T-cell (primary cell): ENCODE measurements around the gene SLC1A7. TPM values are rescaled to one million over a fixed set of nuclear protein-coding genes. Genes with fewer than 3 reads are reported as not detected.

ENCODE experiments used
- ATAC-seq, 4 experiments: fragments of 200-7000 bp in 3 of 4; fragments of 150-1000 bp in 1 of 4; cut with Tn5 transposase; replicated peaks in 1 of 4; 1 replicate in 3 of 4; 2 replicates in 1 of 4; pipeline ENCODE4 v1.10.0; 2021; ENCODE audit warnings: moderate library complexity in 3 of 4, mild to moderate bottlenecking in 2 of 4, moderate number of reproducible peaks in 1 of 4
- CTCF ChIA-PET, 2 donors: fragments of 300-600 bp; sonication (Branson Sonifier 250); formaldehyde crosslinking; loops; one replicate each; lab custom pipeline; 2022; ENCODE audit warnings: antibody characterized with exemption in 2 of 2; lab: Charles Lee
- POLR2A ChIA-PET, 2 donors: fragments of 300-600 bp; sonication (Branson Sonifier 250); formaldehyde crosslinking; loops; one replicate each; lab custom pipeline; 2022; ENCODE audit warnings: antibody characterized with exemption in 2 of 2; lab: Charles Lee
- DNase-seq, 35 experiments: peaks; one replicate each; pipeline versions ENCODE4 v3.0.0 to v3.0.0-alpha.2; 2013 to 2023
- H3K27ac ChIP-seq: one replicate; pipeline ENCODE4 v1.5.1; 2013; ENCODE audit warnings: low read length
- H3K27me3 ChIP-seq, 2 experiments: replicated peaks in 1 of 2; 1 replicate in 1 of 2; 2 replicates in 1 of 2; pipeline versions ENCODE4 v1.6.1 to v1.7.0; 2013; ENCODE audit warnings: low read length in 1 of 2, mixed read lengths in 1 of 2; ENCODE audit not compliant: control insufficient read depth in 2 of 2, insufficient read depth in 2 of 2; ENCODE audit errors: extremely low read depth in 1 of 2
- H3K36me3 ChIP-seq, 2 donors: 1 replicate in 1 of 2; 2 replicates in 1 of 2; pipeline versions ENCODE4 v1.6.1 to v1.7.0; 2013; ENCODE audit warnings: low read length in 1 of 2; ENCODE audit not compliant: control insufficient read depth in 2 of 2, insufficient read depth in 1 of 2; ENCODE audit errors: extremely low read depth in 1 of 2
- H3K4me1 ChIP-seq, 2 experiments: 1 replicate in 1 of 2; 2 replicates in 1 of 2; pipeline versions ENCODE4 v1.6.1 to v1.7.0; 2013; ENCODE audit warnings: low read length in 2 of 2, mixed read lengths in 1 of 2; ENCODE audit not compliant: insufficient read depth in 2 of 2, control insufficient read depth in 1 of 2; ENCODE audit errors: extremely low read depth in 1 of 2
- H3K4me3 ChIP-seq, 2 donors: 1 replicate in 1 of 2; 2 replicates in 1 of 2; pipeline versions ENCODE4 v1.5.1 to v1.7.0; 2013; ENCODE audit warnings: mild to moderate bottlenecking in 2 of 2, low read length in 1 of 2, moderate library complexity in 1 of 2; ENCODE audit not compliant: control insufficient read depth in 1 of 2; ENCODE audit errors: extremely low read depth in 1 of 2
- H3K9me3 ChIP-seq: 2 replicates; pipeline ENCODE4 v1.7.0; 2013
- H3K27ac Mint-ChIP-seq, 2 donors: one replicate each; pipeline ENCODE4 v1.8.0; 2020 to 2021; ENCODE audit warnings: mild to moderate bottlenecking in 2 of 2, mixed read lengths in 2 of 2
- H3K27me3 Mint-ChIP-seq, 2 donors: one replicate each; pipeline ENCODE4 v1.8.0; 2021 to 2022; ENCODE audit warnings: mixed read lengths in 2 of 2
- H3K36me3 Mint-ChIP-seq: one replicate; pipeline ENCODE4 v1.8.0; 2021; ENCODE audit warnings: mixed read lengths
- H3K4me1 Mint-ChIP-seq, 3 donors: one replicate each; pipeline ENCODE4 v1.8.0; 2020 to 2022; ENCODE audit warnings: mixed read lengths in 3 of 3, mild to moderate bottlenecking in 1 of 3
- H3K4me3 Mint-ChIP-seq, 3 donors: one replicate each; pipeline ENCODE4 v1.8.0; 2020 to 2022; ENCODE audit warnings: mild to moderate bottlenecking in 3 of 3, mixed read lengths in 3 of 3, moderate library complexity in 3 of 3
- H3K9me3 Mint-ChIP-seq, 3 donors: one replicate each; pipeline ENCODE4 v1.8.0; 2020 to 2022; ENCODE audit warnings: mixed read lengths in 3 of 3
- WGBS: methylation state at CpG from one replicate; pipeline ENCODE4 v1.1.5; 2013; ENCODE audit warnings: missing lambda C conversion rate; ENCODE audit not compliant: insufficient coverage; 5-methylcytosine and 5-hydroxymethylcytosine counted together
- total RNA-seq, 35 experiments: library from RNA in 6 of 35; stranded (reverse) in 6 of 35; fragments of 120-200 nt in 1 of 35; gene quantifications; one replicate each; pipeline versions ENCODE4 v1.2.1 to v1.2.4 and lab custom pipeline; 2013 to 2026

SLC1A7 gene
- total RNA-seq, 5 donors from 2014 or later (not counting 1 experiment from before 2014, with no cell fraction given): 0.14 to 0.26 TPM; not detected in 3

- CTCF ChIA-PET: no interaction called here
- Histone ChIP-seq H3K4me1 (peaks cover 0 to 56% of the 10 kb centered on the region in 2 experiments), H3K9me3 (peaks cover 2% of the 10 kb centered on the region), H3K36me3 (no peaks in the 10 kb centered on the region), H3K27ac (peak overlapping the region; percentile 19), H3K4me3 (no peak overlapping the region), H3K27me3 (no peaks in the 10 kb centered on the region)
- Mint-ChIP-seq H3K27me3 (no peaks in the 10 kb centered on the region), H3K9me3 (peaks cover 6 to 10% (median 6%) of the 10 kb centered on the region in 3 donors), H3K27ac (no peak overlapping the region), H3K4me1 (no peaks in the 10 kb centered on the region), H3K4me3 (no peak overlapping the region), H3K36me3 (peaks cover 6% of the 10 kb centered on the region)
- DNase-seq: no peak
- POLR2A ChIA-PET: no interaction called here
- WGBS: 92% methylated on average over 7 of the region's 7 CpGs
- no peak for ATAC-seq
Measured at GRCh38 chr1:53134042-53134485, 8.4 kb downstream of the SLC1A7 start.

- H3K27ac Mint-ChIP-seq: no peak overlapping the region
- Histone ChIP-seq H3K4me1 (peaks cover 0 to 58% of the 10 kb centered on the region in 2 experiments), H3K27ac (peak overlapping the region; percentile 19), H3K9me3 (peaks cover 2% of the 10 kb centered on the region), H3K4me3 (no peak overlapping the region), H3K27me3 (no peaks in the 10 kb centered on the region), H3K36me3 (no peaks in the 10 kb centered on the region)
- peaks cover 6 to 10% (median 6%) of the 10 kb centered on the region in 3 donors for H3K9me3 Mint-ChIP-seq
- no peaks in the 10 kb centered on the region for H3K27me3 Mint-ChIP-seq
- no peak overlapping the region for H3K4me3 Mint-ChIP-seq
- DNase-seq: no peak
- H3K36me3 Mint-ChIP-seq: peaks cover 6% of the 10 kb centered on the region
- H3K4me1 Mint-ChIP-seq: no peaks in the 10 kb centered on the region
- no CpG with 5 or more reads among the region's 9 CpGs for WGBS
- ChIA-PET CTCF (no interaction called here), POLR2A (no interaction called here)
- ATAC-seq: no peak
Measured at GRCh38 chr1:53133261-53134041, 9.0 kb downstream of the SLC1A7 start.

- CTCF ChIA-PET: no interaction called here
- WGBS: 85% methylated on average over 8 of the region's 8 CpGs
- no peaks in the 10 kb centered on the region for H3K4me1 Mint-ChIP-seq
- H3K36me3 ChIP-seq: no peaks in the 10 kb centered on the region
- no peak for ATAC-seq
- no peak for DNase-seq
- no peak overlapping the region for H3K4me3 Mint-ChIP-seq
- H3K9me3 Mint-ChIP-seq: peaks cover 0 to under 1% (median 0%) of the 10 kb centered on the region in 3 donors
- H3K27ac ChIP-seq: no peak overlapping the region
- no peaks in the 10 kb centered on the region for H3K9me3 ChIP-seq
- H3K4me3 ChIP-seq: no peak overlapping the region
- H3K27me3 ChIP-seq: no peaks in the 10 kb centered on the region
- peak overlapping the region in 1 of 2 donors; percentile 19 for H3K27ac Mint-ChIP-seq
- H3K27me3 Mint-ChIP-seq: no peaks in the 10 kb centered on the region
- peaks cover 0 to 71% of the 10 kb centered on the region in 2 experiments for H3K4me1 ChIP-seq
- no peaks in the 10 kb centered on the region for H3K36me3 Mint-ChIP-seq
- POLR2A ChIA-PET: no interaction called here
Measured at GRCh38 chr1:53132176-53132575, 10.3 kb downstream of the SLC1A7 start.

- Histone ChIP-seq H3K27me3 (no peaks in the 10 kb centered on the region), H3K27ac (no peak overlapping the region), H3K9me3 (no peaks in the 10 kb centered on the region), H3K4me3 (no peak overlapping the region), H3K4me1 (peaks cover 0 to 74% of the 10 kb centered on the region in 2 experiments), H3K36me3 (no peaks in the 10 kb centered on the region)
- no peaks in the 10 kb centered on the region for H3K36me3 Mint-ChIP-seq
- DNase-seq (no peak), ATAC-seq (no peak)
- 63% methylated on average over 2 of the region's 2 CpGs for WGBS
- no peaks in the 10 kb centered on the region for H3K27me3 Mint-ChIP-seq
- no peak overlapping the region for H3K4me3 Mint-ChIP-seq
- ChIA-PET POLR2A (no interaction called here), CTCF (no interaction called here)
- H3K27ac Mint-ChIP-seq: no peak overlapping the region
- no peaks in the 10 kb centered on the region for H3K4me1 Mint-ChIP-seq
- no peaks in the 10 kb centered on the region for H3K9me3 Mint-ChIP-seq
Measured at GRCh38 chr1:53131590-53131938, 10.9 kb downstream of the SLC1A7 start.

- WGBS: 78% methylated on average over 4 of the region's 9 CpGs
- Histone ChIP-seq H3K9me3 (no peaks in the 10 kb centered on the region), H3K27me3 (no peaks in the 10 kb centered on the region), H3K4me3 (no peak overlapping the region), H3K36me3 (no peaks in the 10 kb centered on the region), H3K27ac (no peak overlapping the region), H3K4me1 (peaks cover 0 to 77% of the 10 kb centered on the region in 2 experiments)
- DNase-seq (no peak), ATAC-seq (no peak)
- Mint-ChIP-seq H3K4me1 (no peaks in the 10 kb centered on the region), H3K27me3 (no peaks in the 10 kb centered on the region), H3K4me3 (no peak overlapping the region), H3K27ac (no peak overlapping the region), H3K36me3 (no peaks in the 10 kb centered on the region), H3K9me3 (no peaks in the 10 kb centered on the region)
- POLR2A ChIA-PET: interaction anchor here in 1 of 2 donors (0.6 kb wide), 1 partner anchor 22 kb away, joined by 3 read pairs; no protein-coding TSS in a partner anchor
- CTCF ChIA-PET: no interaction called here
Measured at GRCh38 chr1:53130878-53131589, 11.4 kb downstream of the SLC1A7 start.

GRCh38 chr1:53130598-53130877, 11.9 kb downstream of the SLC1A7 start:
- DNase-seq (no peak), ATAC-seq (no peak)
- no peaks in the 10 kb centered on the region for H3K27me3 Mint-ChIP-seq
- no peak overlapping the region for H3K4me3 ChIP-seq
- WGBS: 100% methylated on average over 1 of the region's 1 CpG
- no peaks in the 10 kb centered on the region for H3K27me3 ChIP-seq
- no peak overlapping the region for H3K4me3 Mint-ChIP-seq
- no peaks in the 10 kb centered on the region for H3K4me1 Mint-ChIP-seq
- no peaks in the 10 kb centered on the region for H3K9me3 ChIP-seq
- H3K36me3 Mint-ChIP-seq: no peaks in the 10 kb centered on the region
- ChIA-PET POLR2A (interaction anchor here (0.5 to 0.6 kb wide), 2 partner anchors 22 to 63 kb away, joined by 3 to 5 read pairs; no protein-coding TSS in a partner anchor), CTCF (no interaction called here)
- no peak overlapping the region for H3K27ac ChIP-seq
- H3K36me3 ChIP-seq: no peaks in the 10 kb centered on the region
- no peaks in the 10 kb centered on the region for H3K9me3 Mint-ChIP-seq
- peaks cover 0 to 77% of the 10 kb centered on the region in 2 experiments for H3K4me1 ChIP-seq
- no peak overlapping the region for H3K27ac Mint-ChIP-seq
